Measurements from ENCODE around the gene TAF6.

The TAF6 gene

DNA sequence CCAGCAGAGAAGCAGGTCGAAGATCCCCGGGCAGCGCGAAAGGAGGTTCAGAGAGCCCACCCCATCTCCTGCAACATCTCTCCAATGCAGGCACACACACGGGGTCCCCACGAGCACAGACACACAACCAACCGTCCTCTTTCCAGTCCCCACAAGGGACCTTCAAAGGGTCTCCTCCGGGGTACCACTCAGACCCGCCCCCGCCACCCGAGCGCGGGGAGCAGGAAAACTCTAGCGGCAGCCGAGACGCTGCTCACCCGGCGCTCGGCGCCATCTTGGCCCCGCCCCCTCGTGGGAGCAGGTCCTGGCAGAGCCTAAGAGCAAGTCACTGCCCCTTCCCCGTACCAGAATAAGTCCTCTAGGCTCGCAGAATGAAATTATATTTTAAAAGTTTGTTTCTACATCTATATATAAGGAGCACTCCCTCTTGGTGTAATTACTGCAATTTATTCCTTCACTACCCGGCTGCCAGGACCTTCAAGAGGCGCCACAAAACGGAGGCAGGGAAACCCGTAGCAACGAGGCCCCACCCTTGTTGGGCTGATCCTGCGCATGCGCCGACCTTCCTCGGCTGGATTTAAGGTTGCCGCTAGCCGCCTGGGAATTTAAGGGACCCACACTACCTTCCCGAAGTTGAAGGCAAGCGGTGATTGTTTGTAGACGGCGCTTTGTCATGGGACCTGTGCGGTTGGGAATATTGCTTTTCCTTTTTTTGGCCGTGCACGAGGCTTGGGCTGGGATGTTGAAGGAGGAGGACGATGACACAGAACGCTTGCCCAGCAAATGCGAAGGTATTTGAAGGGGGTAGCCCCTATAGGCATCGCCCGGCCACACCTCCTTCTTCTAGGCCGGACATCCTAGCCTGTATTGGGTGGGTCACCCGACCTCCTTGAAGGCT is at the start of gene TAF6, which contains the start of gene CNPY4:
Gene TAF6, minus strand, starts transcription at position 287 of the 898 bp plus-strand sequence. CDS start 5,149 bp downstream, outside the sequence.
Gene CNPY4, plus strand, starts transcription at position 563 of the 898 bp plus-strand sequence. Its CDS starts 111 bp downstream, at position 674.
- in situ Hi-C loops (cut with MboI; ENCODE audit: low sequenced_read_pairs): no loop called here

- in situ Hi-C loops (cut with MboI; ENCODE audit: low sequenced_read_pairs): no loop called here
Measured at GRCh38 chr7:100167912-100168323, 48.8 kb upstream of the TAF6 start.

- in situ Hi-C loops (cut with MboI; ENCODE audit: low sequenced_read_pairs): no loop called here
Measured at GRCh38 chr7:100166970-100167911, 48.1 kb upstream of the TAF6 start.

GRCh38 chr7:100166317-100166940 is 47.3 kb upstream of the TAF6 start:
- in situ Hi-C loops (cut with MboI; ENCODE audit: low sequenced_read_pairs): no loop called here

DNA sequence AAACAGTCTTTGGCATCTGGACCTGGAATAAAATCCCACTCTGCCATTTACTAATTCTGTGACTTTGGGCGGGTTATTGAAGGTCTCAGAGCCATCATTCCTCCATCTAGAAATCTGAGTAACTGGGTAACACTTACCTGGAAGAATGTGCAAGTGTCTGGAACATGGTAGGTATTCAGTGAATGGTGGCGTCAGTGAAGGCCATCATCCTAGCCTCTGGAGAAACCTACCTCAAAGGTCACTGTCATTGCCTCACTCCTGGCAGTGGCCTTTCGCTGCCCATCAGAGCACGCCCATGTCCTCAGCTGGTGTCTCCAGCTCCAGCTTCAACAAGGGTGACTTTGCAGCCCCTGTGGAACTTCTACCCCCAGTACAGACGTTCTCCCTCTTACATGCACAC is 44.7 kb upstream of the TAF6 start:
- in situ Hi-C loops (cut with MboI; ENCODE audit: low sequenced_read_pairs): no loop called here

- in situ Hi-C loops (cut with MboI; ENCODE audit: low sequenced_read_pairs): no loop called here
Measured at GRCh38 chr7:100163006-100163531, 43.9 kb upstream of the TAF6 start.

- in situ Hi-C loops (cut with MboI; ENCODE audit: low sequenced_read_pairs): no loop called here
Measured at GRCh38 chr7:100160067-100160466, 40.9 kb upstream of the TAF6 start.

DNA sequence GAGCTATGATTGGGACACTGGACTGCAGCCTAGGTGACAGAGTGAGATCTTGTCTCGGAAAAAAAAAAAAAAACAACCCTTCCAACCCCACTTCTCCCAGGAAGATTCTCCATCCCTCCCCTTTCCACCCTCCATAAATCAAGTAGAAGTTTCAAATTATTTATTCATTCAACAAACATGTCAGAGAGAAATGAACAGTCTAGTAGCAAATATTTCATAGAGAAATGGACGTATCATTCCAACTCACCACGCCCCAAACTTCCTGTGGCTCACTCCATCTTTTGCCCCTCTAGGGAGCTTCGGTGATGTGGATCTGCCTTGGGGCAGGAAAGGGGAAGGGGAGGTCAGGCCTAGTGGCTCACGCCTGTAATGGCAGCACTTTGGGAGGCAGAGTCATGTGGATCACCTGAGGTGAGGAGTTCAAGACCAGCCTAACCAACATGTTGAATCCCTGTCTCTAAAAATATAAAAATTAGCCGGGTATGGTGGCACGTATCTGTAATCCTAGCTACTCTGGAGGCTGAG is 40.0 kb upstream of the TAF6 start:
- in situ Hi-C loops (cut with MboI; ENCODE audit: low sequenced_read_pairs): no loop called here

DNA sequence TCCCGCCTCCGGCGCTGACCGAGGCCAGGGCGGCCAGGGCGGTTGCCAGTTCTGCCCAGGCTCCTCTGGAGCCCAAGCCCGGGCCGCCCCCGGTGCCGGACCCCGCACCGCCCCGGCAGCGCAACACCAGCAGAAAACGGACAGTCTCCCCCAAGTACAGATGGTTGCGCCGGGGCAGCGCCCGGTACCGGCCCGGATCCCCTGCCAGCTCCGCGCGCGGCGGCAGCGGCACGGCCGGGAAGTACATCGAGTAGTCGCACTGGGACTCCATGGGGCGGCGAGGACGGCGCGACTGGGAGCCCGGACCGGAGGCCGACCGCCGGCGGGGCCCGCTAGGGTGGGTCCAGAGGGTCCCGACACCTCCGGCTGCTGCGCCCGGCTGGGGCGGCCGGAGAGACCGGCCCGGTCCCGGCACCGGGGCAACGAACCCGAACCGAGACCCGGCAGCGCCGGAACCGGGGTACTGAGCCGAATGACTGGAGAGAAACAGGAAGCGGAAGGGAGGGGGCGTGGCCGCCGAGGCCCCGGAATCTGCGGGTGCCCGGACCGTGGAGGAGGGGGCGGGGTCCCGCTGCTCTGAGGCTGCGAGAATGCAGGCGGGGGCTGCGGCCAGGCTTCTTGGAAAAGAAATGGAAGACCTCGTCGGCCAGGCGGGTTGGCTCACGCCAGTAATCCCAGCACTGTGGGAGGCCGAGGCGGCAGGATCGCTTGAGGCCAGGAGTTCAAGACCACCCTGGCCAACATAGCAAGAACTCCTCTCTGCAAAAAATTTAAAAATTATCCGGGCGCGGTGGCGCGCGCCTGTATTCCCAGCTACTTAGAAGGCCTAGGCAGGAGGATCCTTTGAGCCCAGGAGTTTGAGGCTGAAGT is 39.3 kb upstream of the TAF6 start, which contains the start of gene TRAPPC14:
Gene TRAPPC14, minus strand, starts transcription at position 495 of the 870 bp plus-strand sequence. Its CDS starts 224 bp downstream, at position 271.
- in situ Hi-C loops (cut with MboI; ENCODE audit: low sequenced_read_pairs): no loop called here

DNA sequence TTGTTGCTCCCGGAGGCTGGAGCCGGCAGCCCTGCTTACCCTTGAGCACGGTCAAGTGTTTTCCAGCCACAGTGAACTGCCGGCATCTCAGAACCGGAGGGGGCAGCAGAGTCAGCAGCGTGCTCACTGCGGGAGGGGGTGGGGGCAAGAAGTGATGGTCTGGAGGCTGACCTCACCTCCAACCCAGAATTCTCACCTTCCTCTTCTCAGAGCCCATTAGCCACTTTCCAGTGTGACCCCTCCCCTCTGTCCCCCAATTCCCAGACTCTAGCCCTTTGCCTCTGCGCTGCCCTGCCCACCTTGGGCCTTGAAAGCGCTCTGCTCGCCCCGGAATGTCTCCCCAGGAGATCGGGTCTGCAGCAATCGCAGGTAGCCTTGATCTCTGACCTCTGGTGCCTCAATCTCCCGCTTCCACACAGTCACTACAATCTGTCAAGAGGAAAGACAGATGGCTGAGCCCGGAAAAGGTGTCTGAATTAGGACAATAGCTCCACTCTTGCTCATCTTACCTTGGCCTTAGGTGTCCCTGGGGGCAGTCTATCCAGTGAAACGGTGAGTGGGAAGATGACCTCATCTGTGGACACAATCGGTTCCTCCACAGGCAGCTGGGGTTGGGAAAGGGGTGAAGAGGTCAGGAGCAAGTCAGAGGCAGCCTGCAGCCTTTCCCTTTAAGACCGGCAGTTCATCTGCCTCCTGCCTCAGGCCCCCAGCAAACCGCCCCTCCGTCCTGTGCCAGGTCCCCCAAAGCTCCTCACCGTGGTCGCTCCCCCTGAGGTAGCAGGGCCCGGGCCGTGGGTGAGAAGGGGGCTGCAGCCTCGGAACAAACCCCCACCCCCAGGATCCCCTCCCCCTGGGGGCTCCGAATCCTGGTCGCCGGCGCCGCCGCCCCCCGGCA is 38.4 kb upstream of the TAF6 start:
- in situ Hi-C loops (cut with MboI; ENCODE audit: low sequenced_read_pairs): no loop called here

GRCh38 chr7:100157069-100157333 is 37.8 kb upstream of the TAF6 start:
- in situ Hi-C loops (cut with MboI; ENCODE audit: low sequenced_read_pairs): no loop called here

GRCh38 chr7:100156331-100157068 is 37.3 kb upstream of the TAF6 start:
- in situ Hi-C loops (cut with MboI; ENCODE audit: low sequenced_read_pairs): no loop called here

GRCh38 chr7:100155553-100156317 is 36.6 kb upstream of the TAF6 start:
- in situ Hi-C loops (cut with MboI; ENCODE audit: low sequenced_read_pairs): no loop called here

DNA sequence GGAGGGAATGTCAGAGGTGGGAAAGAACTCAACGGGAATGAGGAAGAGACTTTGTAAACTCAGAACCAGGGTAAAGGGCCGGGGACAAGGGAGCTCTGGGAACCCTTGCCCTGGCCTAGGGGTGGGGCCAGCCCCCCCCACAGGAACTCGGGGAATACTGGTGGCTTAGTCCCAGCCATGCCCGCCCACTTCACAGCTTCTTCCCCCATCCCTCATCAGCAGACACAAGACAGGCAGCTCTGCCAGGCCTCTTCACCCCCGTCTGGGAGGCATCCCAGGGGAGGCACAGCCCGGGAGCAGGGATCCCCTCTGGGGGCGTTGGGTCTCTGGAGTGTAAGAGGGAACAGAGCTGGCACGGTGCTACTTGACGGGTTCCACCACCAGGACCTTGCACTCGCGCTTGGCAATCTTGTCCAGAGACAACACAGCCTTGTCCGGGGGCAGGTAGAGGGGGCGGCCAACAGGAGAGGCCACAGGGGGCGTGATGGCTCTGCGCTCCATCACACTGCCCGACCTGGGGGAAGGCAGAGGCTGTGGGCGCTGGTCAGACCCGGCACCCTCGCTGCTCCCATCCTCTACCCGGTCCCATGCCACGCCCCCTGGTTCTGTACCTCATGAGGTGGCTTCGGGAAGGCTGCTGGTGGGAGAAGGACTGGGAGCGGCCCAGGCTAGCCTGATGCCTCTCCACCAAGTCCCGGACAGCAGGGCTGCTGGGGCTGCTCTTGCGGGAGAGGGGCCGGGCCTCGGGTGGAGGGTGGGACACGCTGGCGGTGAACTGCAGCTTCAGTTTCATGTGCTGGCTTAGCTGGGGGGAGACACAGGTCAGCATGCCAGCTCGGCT is 35.7 kb upstream of the TAF6 start:
- in situ Hi-C loops (cut with MboI; ENCODE audit: low sequenced_read_pairs): no loop called here

GRCh38 chr7:100153708-100154535 is 34.8 kb upstream of the TAF6 start:
- in situ Hi-C loops (cut with MboI; ENCODE audit: low sequenced_read_pairs): no loop called here
